HepG2 (cell line): ENCODE measurements around the gene KDM6B. TPM values are rescaled to one million over a fixed set of nuclear protein-coding genes. Genes with fewer than 3 reads are reported as not detected.
A peak's percentile ranks its signal among the peaks of the same experiment; 100 is the strongest.

Experiments used
- AGO1 ChIP-seq: fragments of 200-400 bp; formaldehyde crosslinking; IDR thresholded peaks from 2 replicates; pipeline ENCODE4 v1.6.1; 2017; ENCODE audit warnings: mild to moderate bottlenecking, low read depth, low read length, moderate library complexity; ENCODE audit not compliant: poor library complexity, severe bottlenecking
- ATF1 ChIP-seq: IDR thresholded peaks from 2 replicates; pipeline ENCODE4 v1.6.1; 2016; ENCODE audit warnings: mild to moderate bottlenecking, control low read depth
- PCBP1 ChIP-seq: fragments of 200-400 bp; formaldehyde crosslinking; IDR thresholded peaks from 2 replicates; pipeline ENCODE4 v1.6.1; 2017; ENCODE audit warnings: mild to moderate bottlenecking, low read depth, low read length, borderline replicate concordance
- REXO4 ChIP-seq: sonication (generic); formaldehyde crosslinking; IDR thresholded peaks from 2 replicates; pipeline ENCODE4 v1.8.0; 2022; ENCODE audit warnings: missing genetic modification reagents, mild to moderate bottlenecking, borderline replicate concordance
- THAP11 ChIP-seq: IDR thresholded peaks from 2 replicates; pipeline ENCODE4 v1.6.1; 2016; ENCODE audit warnings: missing biosample characterization, missing genetic modification reagents
- U2AF1 ChIP-seq: fragments of 200-400 bp; formaldehyde crosslinking; optimal IDR thresholded peaks from 2 replicates; pipeline ENCODE3; 2017; ENCODE audit warnings: mild to moderate bottlenecking, low read depth, low read length
- ZNF557 ChIP-seq: sonication (generic); formaldehyde crosslinking; IDR thresholded peaks from 2 replicates; pipeline ENCODE4 v1.4.0; 2020; ENCODE audit warnings: missing genetic modification reagents
- ZNF567 ChIP-seq: sonication (generic); formaldehyde crosslinking; IDR thresholded peaks from 2 replicates; pipeline ENCODE4 v1.8.1; 2023; ENCODE audit warnings: mild to moderate bottlenecking, missing genetic modification reagents, borderline replicate concordance
- ZNF782 ChIP-seq: sonication (generic); formaldehyde crosslinking; IDR thresholded peaks from 2 replicates; pipeline ENCODE4 v1.4.0; 2020; ENCODE audit warnings: missing genetic modification reagents, mild to moderate bottlenecking, borderline replicate concordance
- polyA plus RNA-seq, 8 experiments: library from polyadenylated mRNA; depleted of rRNA in 3 of 8; stranded (reverse) in 7 of 8; unstranded in 1 of 8; fragments of >200 nt; fragmentation: Illumina TruSeq in 4 of 8; extraction: Trizol in 4 of 8; gene quantifications; 2 replicates each; pipeline versions ENCODE4 v1.2.1 to v1.2.3, GENCODE V29; 2011 to 2016; ENCODE audit warnings: low read depth in 4 of 8, missing spikeins in 1 of 8, mixed read lengths in 1 of 8; ENCODE audit not compliant: insufficient read depth in 1 of 8
- total RNA-seq, 5 experiments: library from RNA; depleted of rRNA; stranded (reverse); fragments of >200 nt; fragmentation: Illumina TruSeq; extraction: Trizol; gene quantifications; 2 replicates each; pipeline ENCODE4 v1.2.3, GENCODE V29; 2016; ENCODE audit warnings: low read depth in 1 of 5
- TF ChIP-seq, protein P1 (sequence below): sonication (generic); formaldehyde crosslinking; IDR thresholded peaks from 2 replicates; pipeline ENCODE4 v1.5.1; 2020; ENCODE audit warnings: mild to moderate bottlenecking, missing genetic modification reagents, moderate library complexity
- TF ChIP-seq, protein P2 (sequence below): sonication (generic); formaldehyde crosslinking; IDR thresholded peaks from 2 replicates; pipeline ENCODE4 v1.4.0; 2020; ENCODE audit warnings: mild to moderate bottlenecking, missing genetic modification reagents, borderline replicate concordance
- TF ChIP-seq, protein P3 (sequence below): sonication (generic); formaldehyde crosslinking; conservative IDR thresholded peaks from 2 replicates; pipeline ENCODE4 v1.8.0; 2022; ENCODE audit warnings: low read depth, missing genetic modification reagents
- TF ChIP-seq, protein P4 (sequence below): sonication (generic); IDR thresholded peaks from 2 replicates; pipeline ENCODE4 v1.6.1; 2016; ENCODE audit warnings: low read depth, borderline replicate concordance

KDM6B gene
- total and polyA plus RNA-seq, 2 of the 13 experiments (the other 11 are each of a cell fraction or from before 2014, with no cell fraction given): 1.3 to 2.1 TPM

DNA sequence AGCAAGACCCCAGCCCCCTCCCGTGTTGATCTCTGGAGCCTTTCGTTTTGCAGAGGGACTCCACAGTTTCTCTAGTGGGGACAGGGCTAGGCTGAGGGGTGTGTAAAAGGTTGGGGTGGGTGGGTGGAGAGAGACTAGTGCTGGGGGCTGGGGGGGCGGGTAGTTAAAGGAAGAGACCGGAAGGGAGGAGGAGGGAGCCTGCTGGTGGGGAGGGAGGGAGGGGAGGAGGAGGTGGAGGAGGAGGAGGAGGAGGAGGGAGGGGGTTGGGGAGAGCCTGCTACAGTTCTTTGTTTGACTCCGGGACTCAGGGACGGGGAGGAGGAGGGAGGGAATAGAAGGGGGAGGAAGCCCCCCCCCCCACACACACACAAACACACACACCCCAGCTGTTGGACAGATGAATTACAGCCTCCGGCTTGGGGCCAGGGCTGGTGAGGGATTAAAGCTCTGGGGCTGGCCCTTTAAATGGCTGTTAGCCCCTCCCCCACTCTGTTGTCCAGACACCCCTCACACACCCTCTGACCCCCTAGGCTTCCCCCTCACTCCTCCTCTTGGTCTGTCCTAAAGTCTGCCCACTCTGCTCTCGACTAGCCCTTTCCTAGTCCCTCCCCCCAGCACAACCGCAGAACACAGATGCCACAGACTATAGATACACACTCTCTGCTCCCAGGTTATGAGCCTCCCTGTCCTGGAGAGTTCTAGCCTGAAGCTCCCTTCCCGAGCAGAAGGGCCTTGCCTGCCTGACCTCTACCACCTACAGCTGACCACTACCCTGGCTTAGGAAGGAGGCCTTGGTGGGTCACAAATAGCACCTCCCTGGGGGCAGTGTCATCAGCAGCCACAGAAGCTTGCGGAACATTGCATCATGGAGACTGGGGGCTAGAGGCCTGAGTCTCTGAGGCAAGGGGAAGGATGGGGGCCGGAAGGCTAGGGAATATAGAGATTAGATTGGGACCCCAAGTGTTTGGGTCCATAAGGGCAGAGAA, 4.4 kb downstream of the KDM6B start (continued):
- TF ChIP-seq U2AF1 (no peak), ATF1 (CRISPR knock-in tag) (no peak), THAP11 (peak; percentile 46; the same call in 1 of the 2 replicates), ZNF567 (no peak), ZNF557 (CRISPR knock-in tag) (no peak), REXO4 (CRISPR knock-in tag) (no peak), ZNF782 (CRISPR knock-in tag) (0 out of 2 replicates have a peak, but pooled peaks have one; percentile 28), AGO1 (no peak), PCBP1 (0 out of 2 replicates have a peak, but pooled peaks have one; percentile 34)
- TF ChIP-seq, protein P1, sequence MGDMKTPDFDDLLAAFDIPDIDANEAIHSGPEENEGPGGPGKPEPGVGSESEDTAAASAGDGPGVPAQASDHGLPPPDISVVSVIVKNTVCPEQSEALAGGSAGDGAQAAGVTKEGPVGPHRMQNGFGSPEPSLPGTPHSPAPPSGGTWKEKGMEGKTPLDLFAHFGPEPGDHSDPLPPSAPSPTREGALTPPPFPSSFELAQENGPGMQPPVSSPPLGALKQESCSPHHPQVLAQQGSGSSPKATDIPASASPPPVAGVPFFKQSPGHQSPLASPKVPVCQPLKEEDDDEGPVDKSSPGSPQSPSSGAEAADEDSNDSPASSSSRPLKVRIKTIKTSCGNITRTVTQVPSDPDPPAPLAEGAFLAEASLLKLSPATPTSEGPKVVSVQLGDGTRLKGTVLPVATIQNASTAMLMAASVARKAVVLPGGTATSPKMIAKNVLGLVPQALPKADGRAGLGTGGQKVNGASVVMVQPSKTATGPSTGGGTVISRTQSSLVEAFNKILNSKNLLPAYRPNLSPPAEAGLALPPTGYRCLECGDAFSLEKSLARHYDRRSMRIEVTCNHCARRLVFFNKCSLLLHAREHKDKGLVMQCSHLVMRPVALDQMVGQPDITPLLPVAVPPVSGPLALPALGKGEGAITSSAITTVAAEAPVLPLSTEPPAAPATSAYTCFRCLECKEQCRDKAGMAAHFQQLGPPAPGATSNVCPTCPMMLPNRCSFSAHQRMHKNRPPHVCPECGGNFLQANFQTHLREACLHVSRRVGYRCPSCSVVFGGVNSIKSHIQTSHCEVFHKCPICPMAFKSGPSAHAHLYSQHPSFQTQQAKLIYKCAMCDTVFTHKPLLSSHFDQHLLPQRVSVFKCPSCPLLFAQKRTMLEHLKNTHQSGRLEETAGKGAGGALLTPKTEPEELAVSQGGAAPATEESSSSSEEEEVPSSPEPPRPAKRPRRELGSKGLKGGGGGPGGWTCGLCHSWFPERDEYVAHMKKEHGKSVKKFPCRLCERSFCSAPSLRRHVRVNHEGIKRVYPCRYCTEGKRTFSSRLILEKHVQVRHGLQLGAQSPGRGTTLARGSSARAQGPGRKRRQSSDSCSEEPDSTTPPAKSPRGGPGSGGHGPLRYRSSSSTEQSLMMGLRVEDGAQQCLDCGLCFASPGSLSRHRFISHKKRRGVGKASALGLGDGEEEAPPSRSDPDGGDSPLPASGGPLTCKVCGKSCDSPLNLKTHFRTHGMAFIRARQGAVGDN (CRISPR knock-in tag): peak; percentile 22; the same call in 1 of the 2 replicates
- TF ChIP-seq, protein P2, sequence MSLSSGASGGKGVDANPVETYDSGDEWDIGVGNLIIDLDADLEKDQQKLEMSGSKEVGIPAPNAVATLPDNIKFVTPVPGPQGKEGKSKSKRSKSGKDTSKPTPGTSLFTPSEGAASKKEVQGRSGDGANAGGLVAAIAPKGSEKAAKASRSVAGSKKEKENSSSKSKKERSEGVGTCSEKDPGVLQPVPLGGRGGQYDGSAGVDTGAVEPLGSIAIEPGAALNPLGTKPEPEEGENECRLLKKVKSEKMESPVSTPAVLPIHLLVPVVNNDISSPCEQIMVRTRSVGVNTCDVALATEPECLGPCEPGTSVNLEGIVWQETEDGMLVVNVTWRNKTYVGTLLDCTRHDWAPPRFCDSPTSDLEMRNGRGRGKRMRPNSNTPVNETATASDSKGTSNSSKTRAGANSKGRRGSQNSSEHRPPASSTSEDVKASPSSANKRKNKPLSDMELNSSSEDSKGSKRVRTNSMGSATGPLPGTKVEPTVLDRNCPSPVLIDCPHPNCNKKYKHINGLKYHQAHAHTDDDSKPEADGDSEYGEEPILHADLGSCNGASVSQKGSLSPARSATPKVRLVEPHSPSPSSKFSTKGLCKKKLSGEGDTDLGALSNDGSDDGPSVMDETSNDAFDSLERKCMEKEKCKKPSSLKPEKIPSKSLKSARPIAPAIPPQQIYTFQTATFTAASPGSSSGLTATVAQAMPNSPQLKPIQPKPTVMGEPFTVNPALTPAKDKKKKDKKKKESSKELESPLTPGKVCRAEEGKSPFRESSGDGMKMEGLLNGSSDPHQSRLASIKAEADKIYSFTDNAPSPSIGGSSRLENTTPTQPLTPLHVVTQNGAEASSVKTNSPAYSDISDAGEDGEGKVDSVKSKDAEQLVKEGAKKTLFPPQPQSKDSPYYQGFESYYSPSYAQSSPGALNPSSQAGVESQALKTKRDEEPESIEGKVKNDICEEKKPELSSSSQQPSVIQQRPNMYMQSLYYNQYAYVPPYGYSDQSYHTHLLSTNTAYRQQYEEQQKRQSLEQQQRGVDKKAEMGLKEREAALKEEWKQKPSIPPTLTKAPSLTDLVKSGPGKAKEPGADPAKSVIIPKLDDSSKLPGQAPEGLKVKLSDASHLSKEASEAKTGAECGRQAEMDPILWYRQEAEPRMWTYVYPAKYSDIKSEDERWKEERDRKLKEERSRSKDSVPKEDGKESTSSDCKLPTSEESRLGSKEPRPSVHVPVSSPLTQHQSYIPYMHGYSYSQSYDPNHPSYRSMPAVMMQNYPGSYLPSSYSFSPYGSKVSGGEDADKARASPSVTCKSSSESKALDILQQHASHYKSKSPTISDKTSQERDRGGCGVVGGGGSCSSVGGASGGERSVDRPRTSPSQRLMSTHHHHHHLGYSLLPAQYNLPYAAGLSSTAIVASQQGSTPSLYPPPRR: peak; percentile 29; the same call in 1 of the 2 replicates
- TF ChIP-seq, protein P3, sequence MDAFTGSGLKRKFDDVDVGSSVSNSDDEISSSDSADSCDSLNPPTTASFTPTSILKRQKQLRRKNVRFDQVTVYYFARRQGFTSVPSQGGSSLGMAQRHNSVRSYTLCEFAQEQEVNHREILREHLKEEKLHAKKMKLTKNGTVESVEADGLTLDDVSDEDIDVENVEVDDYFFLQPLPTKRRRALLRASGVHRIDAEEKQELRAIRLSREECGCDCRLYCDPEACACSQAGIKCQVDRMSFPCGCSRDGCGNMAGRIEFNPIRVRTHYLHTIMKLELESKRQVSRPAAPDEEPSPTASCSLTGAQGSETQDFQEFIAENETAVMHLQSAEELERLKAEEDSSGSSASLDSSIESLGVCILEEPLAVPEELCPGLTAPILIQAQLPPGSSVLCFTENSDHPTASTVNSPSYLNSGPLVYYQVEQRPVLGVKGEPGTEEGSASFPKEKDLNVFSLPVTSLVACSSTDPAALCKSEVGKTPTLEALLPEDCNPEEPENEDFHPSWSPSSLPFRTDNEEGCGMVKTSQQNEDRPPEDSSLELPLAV (CRISPR knock-in tag): no peak
- TF ChIP-seq, protein P4, sequence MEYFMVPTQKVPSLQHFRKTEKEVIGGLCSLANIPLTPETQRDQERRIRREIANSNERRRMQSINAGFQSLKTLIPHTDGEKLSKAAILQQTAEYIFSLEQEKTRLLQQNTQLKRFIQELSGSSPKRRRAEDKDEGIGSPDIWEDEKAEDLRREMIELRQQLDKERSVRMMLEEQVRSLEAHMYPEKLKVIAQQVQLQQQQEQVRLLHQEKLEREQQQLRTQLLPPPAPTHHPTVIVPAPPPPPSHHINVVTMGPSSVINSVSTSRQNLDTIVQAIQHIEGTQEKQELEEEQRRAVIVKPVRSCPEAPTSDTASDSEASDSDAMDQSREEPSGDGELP: peak; percentile 66; the same call in 1 of the 2 replicates
